ENCODE measurements around the gene TDRD7. TPM values are rescaled to one million over a fixed set of nuclear protein-coding genes. Genes with fewer than 3 reads are reported as not detected.

The TDRD7 gene
- polyA plus RNA-seq, 1 donor from 2014 or later = 9.7 TPM

- H3K9ac ChIP-seq (ENCODE audit: low read length) = no peak overlapping the region
- H3K27me3 ChIP-seq (ENCODE audit: insufficient read depth, low read depth, low read length) = no peaks in the 10 kb centered on the region
- H3K9me3 ChIP-seq (ENCODE audit: low read length) = no peaks in the 10 kb centered on the region
- no peaks in the 10 kb centered on the region for H3K9me2 ChIP-seq (ENCODE audit: insufficient read depth, low read length)
- H3F3A ChIP-seq (ENCODE audit: insufficient read depth, low read length, poor library complexity, severe bottlenecking) = no peaks in the 10 kb centered on the region
- TF ChIP-seq EP300 (conservative IDR thresholded peaks at IDR 0.05; ENCODE audit: poor library complexity, severe bottlenecking) (no peak), EZH2 (IDR thresholded peaks at IDR 0.05; ENCODE audit: borderline replicate concordance, insufficient read depth, low read length, poor library complexity, severe bottlenecking) (no peak), SMC3 (conservative IDR thresholded peaks at IDR 0.05; ENCODE audit: poor library complexity) (no peak), RAD21 (conservative IDR thresholded peaks at IDR 0.05) (no peak), TAF1 (IDR thresholded peaks at IDR 0.05; ENCODE audit: low read depth) (no peak), MXI1 (conservative IDR thresholded peaks at IDR 0.05; ENCODE audit: poor library complexity, severe bottlenecking) (no peak), POLR2AphosphoS5 (IDR thresholded peaks at IDR 0.05) (no peak)
- TF ChIP-seq, protein P1, sequence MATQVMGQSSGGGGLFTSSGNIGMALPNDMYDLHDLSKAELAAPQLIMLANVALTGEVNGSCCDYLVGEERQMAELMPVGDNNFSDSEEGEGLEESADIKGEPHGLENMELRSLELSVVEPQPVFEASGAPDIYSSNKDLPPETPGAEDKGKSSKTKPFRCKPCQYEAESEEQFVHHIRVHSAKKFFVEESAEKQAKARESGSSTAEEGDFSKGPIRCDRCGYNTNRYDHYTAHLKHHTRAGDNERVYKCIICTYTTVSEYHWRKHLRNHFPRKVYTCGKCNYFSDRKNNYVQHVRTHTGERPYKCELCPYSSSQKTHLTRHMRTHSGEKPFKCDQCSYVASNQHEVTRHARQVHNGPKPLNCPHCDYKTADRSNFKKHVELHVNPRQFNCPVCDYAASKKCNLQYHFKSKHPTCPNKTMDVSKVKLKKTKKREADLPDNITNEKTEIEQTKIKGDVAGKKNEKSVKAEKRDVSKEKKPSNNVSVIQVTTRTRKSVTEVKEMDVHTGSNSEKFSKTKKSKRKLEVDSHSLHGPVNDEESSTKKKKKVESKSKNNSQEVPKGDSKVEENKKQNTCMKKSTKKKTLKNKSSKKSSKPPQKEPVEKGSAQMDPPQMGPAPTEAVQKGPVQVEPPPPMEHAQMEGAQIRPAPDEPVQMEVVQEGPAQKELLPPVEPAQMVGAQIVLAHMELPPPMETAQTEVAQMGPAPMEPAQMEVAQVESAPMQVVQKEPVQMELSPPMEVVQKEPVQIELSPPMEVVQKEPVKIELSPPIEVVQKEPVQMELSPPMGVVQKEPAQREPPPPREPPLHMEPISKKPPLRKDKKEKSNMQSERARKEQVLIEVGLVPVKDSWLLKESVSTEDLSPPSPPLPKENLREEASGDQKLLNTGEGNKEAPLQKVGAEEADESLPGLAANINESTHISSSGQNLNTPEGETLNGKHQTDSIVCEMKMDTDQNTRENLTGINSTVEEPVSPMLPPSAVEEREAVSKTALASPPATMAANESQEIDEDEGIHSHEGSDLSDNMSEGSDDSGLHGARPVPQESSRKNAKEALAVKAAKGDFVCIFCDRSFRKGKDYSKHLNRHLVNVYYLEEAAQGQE (IDR thresholded peaks at IDR 0.05; ENCODE audit: borderline replicate concordance) = no peak
- TF ChIP-seq, protein P2, sequence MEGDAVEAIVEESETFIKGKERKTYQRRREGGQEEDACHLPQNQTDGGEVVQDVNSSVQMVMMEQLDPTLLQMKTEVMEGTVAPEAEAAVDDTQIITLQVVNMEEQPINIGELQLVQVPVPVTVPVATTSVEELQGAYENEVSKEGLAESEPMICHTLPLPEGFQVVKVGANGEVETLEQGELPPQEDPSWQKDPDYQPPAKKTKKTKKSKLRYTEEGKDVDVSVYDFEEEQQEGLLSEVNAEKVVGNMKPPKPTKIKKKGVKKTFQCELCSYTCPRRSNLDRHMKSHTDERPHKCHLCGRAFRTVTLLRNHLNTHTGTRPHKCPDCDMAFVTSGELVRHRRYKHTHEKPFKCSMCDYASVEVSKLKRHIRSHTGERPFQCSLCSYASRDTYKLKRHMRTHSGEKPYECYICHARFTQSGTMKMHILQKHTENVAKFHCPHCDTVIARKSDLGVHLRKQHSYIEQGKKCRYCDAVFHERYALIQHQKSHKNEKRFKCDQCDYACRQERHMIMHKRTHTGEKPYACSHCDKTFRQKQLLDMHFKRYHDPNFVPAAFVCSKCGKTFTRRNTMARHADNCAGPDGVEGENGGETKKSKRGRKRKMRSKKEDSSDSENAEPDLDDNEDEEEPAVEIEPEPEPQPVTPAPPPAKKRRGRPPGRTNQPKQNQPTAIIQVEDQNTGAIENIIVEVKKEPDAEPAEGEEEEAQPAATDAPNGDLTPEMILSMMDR (IDR thresholded peaks at IDR 0.05; ENCODE audit: poor library complexity, severe bottlenecking) = no peak
- H3K4me2 ChIP-seq (ENCODE audit: low read length) = no peak overlapping the region
- no peaks in the 10 kb centered on the region for H3K36me3 ChIP-seq (ENCODE audit: insufficient read depth, low read length)
- no peak overlapping the region for H3K4me3 ChIP-seq (ENCODE audit: low read length)
- no peaks in the 10 kb centered on the region for H3K79me2 ChIP-seq (replicated peaks; ENCODE audit: insufficient read depth, low read length)
- no peak overlapping the region for H3K27ac ChIP-seq (ENCODE audit: low read length)
- no peak overlapping the region for H2AFZ ChIP-seq (ENCODE audit: low read depth, low read length)
- H4K20me1 ChIP-seq (ENCODE audit: insufficient read depth) = no peaks in the 10 kb centered on the region
Measured at GRCh38 chr9:97462914-97463313, 51.0 kb downstream of the TDRD7 start.

- Histone ChIP-seq H3K9me2 (ENCODE audit: insufficient read depth, low read length) (no peaks in the 10 kb centered on the region), H4K20me1 (ENCODE audit: insufficient read depth) (no peaks in the 10 kb centered on the region), H2AFZ (ENCODE audit: low read depth, low read length) (no peak overlapping the region), H3K9ac (ENCODE audit: low read length) (no peak overlapping the region), H3F3A (ENCODE audit: insufficient read depth, low read length, poor library complexity, severe bottlenecking) (no peaks in the 10 kb centered on the region), H3K27me3 (ENCODE audit: insufficient read depth, low read depth, low read length) (no peaks in the 10 kb centered on the region), H3K36me3 (ENCODE audit: insufficient read depth, low read length) (no peaks in the 10 kb centered on the region), H3K4me2 (ENCODE audit: low read length) (no peak overlapping the region), H3K27ac (ENCODE audit: low read length) (no peak overlapping the region), H3K79me2 (replicated peaks; ENCODE audit: insufficient read depth, low read length) (no peaks in the 10 kb centered on the region), H3K4me3 (ENCODE audit: low read length) (no peak overlapping the region), H3K9me3 (ENCODE audit: low read length) (no peaks in the 10 kb centered on the region)
- TF ChIP-seq, protein P1 (IDR thresholded peaks at IDR 0.05; ENCODE audit: borderline replicate concordance) = no peak
- TF ChIP-seq TAF1 (IDR thresholded peaks at IDR 0.05; ENCODE audit: low read depth) (no peak), RAD21 (conservative IDR thresholded peaks at IDR 0.05) (peak; percentile 76), MXI1 (conservative IDR thresholded peaks at IDR 0.05; ENCODE audit: poor library complexity, severe bottlenecking) (no peak), SMC3 (conservative IDR thresholded peaks at IDR 0.05; ENCODE audit: poor library complexity) (peak; percentile 70)
- TF ChIP-seq, protein P2 (IDR thresholded peaks at IDR 0.05; ENCODE audit: poor library complexity, severe bottlenecking) = peak; percentile 68
Measured at GRCh38 chr9:97468658-97469448, 57.0 kb downstream of the TDRD7 start.
